Calu3 (cell line): ENCODE measurements around the gene COA3. TPM values are rescaled to one million over a fixed set of nuclear protein-coding genes. Genes with fewer than 3 reads are reported as not detected.

Experiments
- BruUV-seq: library from RNA; stranded (reverse); fragments of 400-500 nt; replicated peaks from 2 replicates; lab custom pipeline; 2021; lab: Mats Ljungman, UMichigan
- CTCF ChIA-PET: fragments of 300-600 bp; sonication (Branson Sonifier 250); formaldehyde crosslinking; loops from one replicate; lab custom pipeline; 2022; ENCODE audit warnings: antibody characterized with exemption; lab: Charles Lee
- DNase-seq: peaks from one replicate; pipeline ENCODE4 v3.0.0; 2022
- H3K27ac Mint-ChIP-seq: one replicate; pipeline ENCODE4 v1.8.0; 2022; ENCODE audit warnings: mixed read lengths; ENCODE audit not compliant: unreplicated experiment
- H3K27me3 Mint-ChIP-seq: one replicate; pipeline ENCODE4 v1.8.0; 2022; ENCODE audit warnings: mixed read lengths; ENCODE audit not compliant: unreplicated experiment
- H3K36me3 Mint-ChIP-seq: one replicate; pipeline ENCODE4 v1.8.0; 2022; ENCODE audit warnings: mild to moderate bottlenecking, moderate library complexity, mixed read lengths; ENCODE audit not compliant: insufficient read depth, unreplicated experiment
- H3K4me1 Mint-ChIP-seq: one replicate; pipeline ENCODE4 v1.8.0; 2022; ENCODE audit warnings: mild to moderate bottlenecking, low read depth, mixed read lengths; ENCODE audit not compliant: unreplicated experiment
- H3K4me3 Mint-ChIP-seq: one replicate; pipeline ENCODE4 v1.8.0; 2022; ENCODE audit warnings: mild to moderate bottlenecking, low read depth, moderate library complexity, mixed read lengths; ENCODE audit not compliant: unreplicated experiment
- H3K9me3 Mint-ChIP-seq: one replicate; pipeline ENCODE4 v1.8.0; 2022; ENCODE audit warnings: low read depth, mixed read lengths; ENCODE audit not compliant: unreplicated experiment
- intact Hi-C: fragments of 100-400 bp; cut with micrococcal nuclease; formaldehyde crosslinking; loops from one replicate; pipeline ENCODE4 v1.10.0; 2022; ENCODE audit not compliant: unreplicated experiment
- total RNA-seq: library from RNA; stranded (reverse); gene quantifications from 2 replicates; pipeline ENCODE4 v1.2.3, GENCODE V29; 2022
- TF ChIP-seq, protein P1 (sequence below): fragments of 200-600 bp; IDR thresholded peaks from one replicate; pipeline ENCODE4 v1.8.0; 2022; ENCODE audit warnings: antibody characterized with exemption; ENCODE audit not compliant: unreplicated experiment

Gene COA3
- total RNA-seq, 1 experiment from 2014 or later = 99.9 TPM

DNA sequence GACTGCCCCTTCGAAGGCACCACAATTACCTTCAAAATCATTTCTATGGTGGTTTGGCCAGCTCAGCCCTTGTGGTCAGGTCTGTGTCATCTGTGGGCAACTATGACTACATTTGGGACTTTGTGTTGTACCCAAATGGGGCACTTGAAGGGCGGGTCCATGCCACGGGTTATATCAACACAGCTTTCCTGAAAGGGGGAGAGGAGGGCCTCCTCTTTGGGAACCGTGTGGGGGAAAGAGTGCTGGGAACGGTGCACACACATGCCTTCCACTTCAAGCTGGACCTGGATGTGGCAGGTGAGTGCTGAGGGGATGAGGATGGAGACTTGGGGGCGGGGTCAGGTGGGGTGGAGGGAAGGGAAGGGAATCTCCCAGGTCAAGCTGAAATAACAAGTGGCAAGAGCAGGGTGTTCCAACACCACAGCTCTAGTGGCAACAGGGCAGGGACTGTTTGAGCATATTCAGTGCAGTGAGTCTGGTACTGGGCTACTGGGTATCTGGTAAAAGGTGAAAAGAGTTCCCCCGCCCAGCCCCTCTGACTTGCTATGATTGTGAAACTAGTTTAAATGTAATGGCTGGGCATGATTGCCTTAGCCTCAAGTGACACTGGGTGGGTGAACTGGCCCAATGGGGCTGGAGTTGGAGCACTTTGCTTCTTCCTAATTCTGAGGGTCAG, 47.6 kb upstream of the COA3 start:
- intact Hi-C loops = no loop called here
- no peak for DNase-seq
- no peak overlapping the region for H3K4me3 Mint-ChIP-seq
- H3K9me3 Mint-ChIP-seq = no peaks in the 10 kb centered on the region
- H3K4me1 Mint-ChIP-seq = peaks cover 8% of the 10 kb centered on the region
- H3K27me3 Mint-ChIP-seq = no peaks in the 10 kb centered on the region
- CTCF ChIA-PET = interaction anchor here (0.8 kb wide), 1 partner anchor 17 kb away, joined by 3 read pairs; no protein-coding TSS in a partner anchor
- peak overlapping the region; percentile 51 for H3K27ac Mint-ChIP-seq
- peaks cover 56% of the 10 kb centered on the region for H3K36me3 Mint-ChIP-seq
- no TSS peak for BruUV-seq
- TF ChIP-seq, protein P1, sequence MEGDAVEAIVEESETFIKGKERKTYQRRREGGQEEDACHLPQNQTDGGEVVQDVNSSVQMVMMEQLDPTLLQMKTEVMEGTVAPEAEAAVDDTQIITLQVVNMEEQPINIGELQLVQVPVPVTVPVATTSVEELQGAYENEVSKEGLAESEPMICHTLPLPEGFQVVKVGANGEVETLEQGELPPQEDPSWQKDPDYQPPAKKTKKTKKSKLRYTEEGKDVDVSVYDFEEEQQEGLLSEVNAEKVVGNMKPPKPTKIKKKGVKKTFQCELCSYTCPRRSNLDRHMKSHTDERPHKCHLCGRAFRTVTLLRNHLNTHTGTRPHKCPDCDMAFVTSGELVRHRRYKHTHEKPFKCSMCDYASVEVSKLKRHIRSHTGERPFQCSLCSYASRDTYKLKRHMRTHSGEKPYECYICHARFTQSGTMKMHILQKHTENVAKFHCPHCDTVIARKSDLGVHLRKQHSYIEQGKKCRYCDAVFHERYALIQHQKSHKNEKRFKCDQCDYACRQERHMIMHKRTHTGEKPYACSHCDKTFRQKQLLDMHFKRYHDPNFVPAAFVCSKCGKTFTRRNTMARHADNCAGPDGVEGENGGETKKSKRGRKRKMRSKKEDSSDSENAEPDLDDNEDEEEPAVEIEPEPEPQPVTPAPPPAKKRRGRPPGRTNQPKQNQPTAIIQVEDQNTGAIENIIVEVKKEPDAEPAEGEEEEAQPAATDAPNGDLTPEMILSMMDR = no peak

DNA sequence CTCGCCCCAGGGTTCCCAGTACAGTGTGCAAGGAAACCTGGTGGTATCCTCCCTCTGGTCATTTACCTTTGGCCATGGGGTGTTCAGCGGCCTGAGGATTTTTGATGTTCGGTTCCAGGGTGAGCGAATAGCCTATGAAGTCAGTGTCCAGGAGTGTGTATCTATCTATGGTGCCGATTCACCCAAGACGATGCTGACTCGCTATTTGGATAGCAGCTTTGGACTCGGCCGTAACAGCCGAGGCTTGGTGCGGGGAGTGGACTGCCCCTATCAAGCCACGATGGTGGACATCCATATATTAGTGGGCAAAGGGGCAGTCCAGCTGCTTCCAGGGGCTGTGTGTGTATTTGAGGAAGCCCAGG, 47.0 kb upstream of the COA3 start:
- no peak for DNase-seq
- Mint-ChIP-seq H3K36me3 (peaks cover 60% of the 10 kb centered on the region), H3K9me3 (no peaks in the 10 kb centered on the region), H3K4me1 (peaks cover 8% of the 10 kb centered on the region), H3K27me3 (no peaks in the 10 kb centered on the region), H3K4me3 (no peak overlapping the region), H3K27ac (peak overlapping the region; percentile 51)
- intact Hi-C loops = no loop called here
- CTCF ChIA-PET = interaction anchor here (0.8 kb wide), 1 partner anchor 17 kb away, joined by 3 read pairs; no protein-coding TSS in a partner anchor
- no TSS peak for BruUV-seq
- TF ChIP-seq, protein P1 = no peak

DNA sequence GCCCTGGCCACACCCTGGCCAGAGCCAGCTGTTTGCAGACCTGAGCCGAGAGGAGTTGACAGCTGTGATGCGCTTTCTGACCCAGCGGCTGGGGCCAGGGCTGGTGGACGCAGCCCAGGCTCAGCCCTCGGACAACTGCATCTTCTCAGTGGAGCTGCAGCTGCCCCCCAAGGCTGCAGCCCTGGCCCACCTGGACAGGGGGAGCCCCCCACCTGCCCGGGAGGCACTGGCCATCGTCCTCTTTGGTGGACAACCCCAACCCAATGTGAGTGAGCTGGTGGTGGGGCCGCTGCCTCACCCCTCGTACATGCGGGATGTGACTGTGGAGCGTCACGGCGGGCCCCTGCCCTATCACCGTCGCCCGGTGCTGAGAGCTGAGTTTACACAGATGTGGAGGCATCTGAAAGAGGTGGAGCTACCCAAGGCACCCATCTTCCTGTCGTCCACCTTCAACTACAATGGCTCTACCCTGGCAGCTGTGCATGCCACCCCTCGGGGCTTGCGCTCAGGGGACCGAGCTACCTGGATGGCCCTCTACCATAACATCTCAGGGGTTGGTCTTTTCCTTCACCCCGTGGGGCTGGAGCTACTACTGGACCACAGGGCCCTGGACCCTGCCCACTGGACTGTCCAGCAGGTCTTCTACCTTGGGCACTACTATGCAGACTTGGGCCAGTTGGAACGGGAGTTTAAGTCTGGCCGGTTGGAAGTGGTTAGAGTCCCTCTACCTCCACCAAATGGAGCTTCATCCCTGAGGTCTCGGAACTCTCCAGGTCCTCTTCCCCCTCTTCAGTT, 46.5 kb upstream of the COA3 start:
- no peak for DNase-seq
- H3K4me3 Mint-ChIP-seq = no peak overlapping the region
- no TSS peak for BruUV-seq
- H3K9me3 Mint-ChIP-seq = no peaks in the 10 kb centered on the region
- no peaks in the 10 kb centered on the region for H3K27me3 Mint-ChIP-seq
- TF ChIP-seq, protein P1 = no peak
- H3K4me1 Mint-ChIP-seq = peaks cover 8% of the 10 kb centered on the region
- intact Hi-C loops = no loop called here
- CTCF ChIA-PET = interaction anchor here (0.8 to 2.1 kb wide), 2 partner anchors 18 to 84 kb away, joined by 3 to 22 read pairs; no protein-coding TSS in a partner anchor
- H3K36me3 Mint-ChIP-seq = peaks cover 66% of the 10 kb centered on the region
- peak overlapping the region; percentile 51 for H3K27ac Mint-ChIP-seq

DNA sequence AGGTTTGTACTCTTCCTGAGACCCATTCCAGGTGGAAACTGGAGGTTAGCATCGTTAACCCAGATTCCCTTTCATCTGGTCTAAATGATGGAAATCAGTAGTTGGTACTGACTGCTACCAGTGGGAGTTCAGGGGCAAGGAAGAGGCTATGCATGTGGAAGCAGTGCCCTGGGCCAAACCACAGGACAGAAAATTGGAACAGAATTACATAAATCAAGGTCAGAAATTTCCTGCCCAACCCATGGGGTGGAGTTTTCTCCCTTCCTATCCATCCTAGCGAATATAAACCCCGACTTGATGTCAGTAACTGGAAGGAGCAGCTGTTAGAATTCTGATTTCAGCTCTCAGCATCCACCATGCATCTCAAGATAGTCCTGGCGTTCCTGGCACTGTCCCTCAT, 45.8 kb upstream of the COA3 start, which contains the start of gene AOC2:
AOC2 (plus strand) TSS at position 310 of the 400 bp plus-strand sequence; CDS start at position 357, 47 bp downstream.
- intact Hi-C loops = no loop called here
- peak within 1 kb of the TSS; percentile 51 for H3K27ac Mint-ChIP-seq
- CTCF ChIA-PET = interaction anchor here (1.4 to 2.1 kb wide), 3 partner anchors 11 to 85 kb away, joined by 3 to 22 read pairs (median 8); partner anchors contain the start of genes BECN1 and PSME3

More for the DNA sequence above, 45.8 kb upstream of the COA3 start, which contains the start of gene AOC2:
- peaks cover 8% of the 10 kb centered on the region for H3K4me1 Mint-ChIP-seq
- H3K27me3 Mint-ChIP-seq = no peaks in the 10 kb centered on the region
- no peaks in the 10 kb centered on the region for H3K9me3 Mint-ChIP-seq
- DNase-seq = no peak
- BruUV-seq = no TSS peak
- H3K4me3 Mint-ChIP-seq = no peak within 1 kb of the TSS
- H3K36me3 Mint-ChIP-seq = peaks cover 73% of the 10 kb centered on the region
- TF ChIP-seq, protein P1 = no peak
